Lung (tissue), 12 donors: ENCODE data around the gene PSD. TPM values are rescaled to one million over a fixed set of nuclear protein-coding genes. Genes with fewer than 3 reads are reported as not detected.

Source experiments
- ATAC-seq: fragments of 200-7000 bp; cut with Tn5 transposase; one replicate; pipeline ENCODE4 v1.9.1; 2020; ENCODE audit warnings: moderate number of reproducible peaks; ENCODE audit not compliant: insufficient read depth, low FRiP score
- DNase-seq, 3 donors: peaks; one replicate each; pipeline ENCODE4 v3.0.0-alpha.2; 2013 to 2017
- H3K27ac ChIP-seq, 2 donors: one replicate each; pipeline ENCODE4 v1.5.1; 2013; ENCODE audit warnings: mild to moderate bottlenecking in 2 of 2, moderate library complexity in 2 of 2, control low read depth in 1 of 2, inconsistent platforms in 1 of 2, low read depth in 1 of 2, low read length in 1 of 2
- H3K27me3 ChIP-seq, 3 donors: one replicate each; pipeline ENCODE4 v1.5.1; 2013; ENCODE audit warnings: low read length in 2 of 3; ENCODE audit not compliant: control insufficient read depth in 3 of 3, insufficient read depth in 3 of 3
- H3K36me3 ChIP-seq, 4 donors: one replicate each; pipeline ENCODE4 v1.5.1; 2013; ENCODE audit warnings: low read length in 4 of 4, mild to moderate bottlenecking in 1 of 4, moderate library complexity in 1 of 4; ENCODE audit not compliant: control insufficient read depth in 4 of 4, insufficient read depth in 4 of 4
- H3K4me1 ChIP-seq, 5 donors: one replicate each; pipeline ENCODE4 v1.5.1; 2013; ENCODE audit warnings: low read length in 5 of 5, mild to moderate bottlenecking in 2 of 5, moderate library complexity in 1 of 5; ENCODE audit not compliant: control insufficient read depth in 5 of 5, insufficient read depth in 5 of 5
- H3K4me3 ChIP-seq: one replicate; pipeline ENCODE4 v1.5.1; 2013; ENCODE audit warnings: mild to moderate bottlenecking, control low read depth, moderate library complexity
- H3K9ac ChIP-seq, 2 donors: one replicate each; pipeline ENCODE4 v1.5.1; 2013; ENCODE audit warnings: low read length in 2 of 2, control low read depth in 1 of 2; ENCODE audit not compliant: insufficient read depth in 1 of 2
- H3K9me3 ChIP-seq, 4 donors: one replicate each; pipeline ENCODE4 v1.5.1; 2013; ENCODE audit warnings: low read length in 3 of 4, mild to moderate bottlenecking in 1 of 4, moderate library complexity in 1 of 4; ENCODE audit not compliant: control insufficient read depth in 4 of 4, insufficient read depth in 3 of 4
- CTCF ChIP-seq: IDR thresholded peaks from 2 replicates; pipeline ENCODE4 v1.5.1; 2012; ENCODE audit warnings: mild to moderate bottlenecking; ENCODE audit errors: control extremely low read depth, extremely low read depth
- WGBS, 2 donors: extraction: QIAGEN DNeasy Blood & Tissue Kit; methylation state at CpG; one replicate each; pipeline ENCODE4 v1.1.7; 2013; 5-methylcytosine and 5-hydroxymethylcytosine counted together
- polyA plus RNA-seq, 2 donors: library from polyadenylated mRNA; stranded (reverse); fragments of 200-250 nt; gene quantifications; one replicate each; pipeline ENCODE4 v1.2.1, GENCODE V29; 2013
- total RNA-seq, 2 donors: library from RNA; depleted of rRNA in 1 of 2; stranded (reverse); fragments of >200 nt in 1 of 2; gene quantifications; one replicate each; pipeline ENCODE4 v1.2.1, GENCODE V29; 2014 to 2021
- donor health status: control.
- donor health status: control.
- donor health status: Bipolar disorder and iron deficiency.
- donor health status: healthy.
- donor health status: DM: yes; HTN: yes; CAD: no.

PSD gene
- total and polyA plus RNA-seq, 4 donors = 1.1 to 5.3 (median 3.2) TPM

DNA sequence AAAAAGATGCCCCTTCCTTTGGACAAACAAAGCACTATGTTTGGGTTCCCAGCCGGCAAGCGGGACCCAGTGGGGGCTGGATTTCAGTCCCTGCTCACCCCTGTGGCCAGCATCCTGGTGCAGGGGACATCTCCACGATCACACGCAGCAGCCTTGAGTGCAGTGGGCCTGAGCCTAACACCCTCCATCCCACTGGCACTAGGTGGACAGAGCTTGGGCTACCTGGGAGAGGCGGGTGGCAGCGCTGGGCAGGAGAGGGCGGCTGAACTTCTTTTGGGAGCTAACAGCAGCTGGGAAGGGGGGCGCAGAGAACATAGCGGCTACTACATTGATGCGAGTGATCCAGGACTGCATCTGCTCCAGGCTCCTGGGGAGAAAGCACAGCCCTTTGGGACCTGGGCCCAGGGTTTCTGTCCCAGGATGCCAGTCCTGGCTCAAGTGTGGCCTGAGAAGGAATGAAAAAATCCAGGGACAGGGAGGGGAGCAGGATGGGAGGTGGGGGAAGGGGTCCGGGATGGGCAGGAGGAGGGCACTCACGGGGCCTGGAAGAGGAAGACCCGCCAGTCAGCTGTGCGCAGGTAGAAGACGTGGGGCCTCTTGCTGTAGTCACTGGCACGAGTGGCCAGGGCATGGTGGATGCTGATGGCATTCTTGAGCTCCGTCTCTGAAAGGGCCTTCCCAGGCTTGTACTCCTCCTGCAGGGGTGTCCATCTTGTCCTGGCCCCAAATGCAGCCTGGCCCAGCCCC lies 14.1 kb downstream of the PSD start:
- Histone ChIP-seq H3K9me3 (no peaks in the 10 kb centered on the region), H3K9ac (no peak overlapping the region), H3K36me3 (peaks cover 0 to 25% (median 9%) of the 10 kb centered on the region in 4 donors), H3K27me3 (peaks cover 0 to 10% (median 4%) of the 10 kb centered on the region in 3 donors), H3K4me3 (no peak overlapping the region), H3K27ac (no peak overlapping the region), H3K4me1 (peaks cover 0 to 20% (median 6%) of the 10 kb centered on the region in 5 donors)
- TF ChIP-seq CTCF = no peak
- DNase-seq = no peak
- WGBS, 2 donors = 85 to 93% methylated on average over 17 of the region's 17 CpGs
- no peak for ATAC-seq

- DNase-seq (no peak), ATAC-seq (no peak)
- no peak for TF ChIP-seq CTCF
- Histone ChIP-seq H3K4me1 (peaks cover 0 to 12% (median 5%) of the 10 kb centered on the region in 5 donors), H3K4me3 (no peak overlapping the region), H3K9me3 (no peaks in the 10 kb centered on the region), H3K27ac (no peak overlapping the region), H3K36me3 (peaks cover 0 to 28% (median 9%) of the 10 kb centered on the region in 4 donors), H3K27me3 (peaks cover 0 to 2% (median 2%) of the 10 kb centered on the region in 3 donors), H3K9ac (no peak overlapping the region)
- WGBS, 2 donors = 89 to 95% methylated on average over 13 of the region's 13 CpGs
Observed at GRCh38 chr10:102403115-102403514, 15.5 kb downstream of the PSD start.

GRCh38 chr10:102402512-102402896 lies 16.1 kb downstream of the PSD start:
- no peak overlapping the region for H3K9ac ChIP-seq
- no peak overlapping the region for H3K4me3 ChIP-seq
- ATAC-seq (no peak), DNase-seq (no peak)
- no peak overlapping the region for H3K27ac ChIP-seq
- 89 to 92% methylated on average over 5 of the region's 5 CpGs for WGBS, 2 donors
- peaks cover 0 to 34% (median 9%) of the 10 kb centered on the region in 4 donors for H3K36me3 ChIP-seq
- no peak for TF ChIP-seq CTCF
- no peaks in the 10 kb centered on the region for H3K9me3 ChIP-seq
- H3K4me1 ChIP-seq = peaks cover 0 to 7% (median 5%) of the 10 kb centered on the region in 5 donors
- no peaks in the 10 kb centered on the region for H3K27me3 ChIP-seq
